K562 (cell line): ENCODE results near the gene MMEL1. TPM values are rescaled to one million over a fixed set of nuclear protein-coding genes. Genes with fewer than 3 reads are reported as not detected.

Source experiments
- ATAC-seq: fragments of 200-7000 bp; cut with Tn5 transposase; 3 replicates; pipeline ENCODE4 v1.9.1; 2020; ENCODE audit warnings: moderate library complexity
- BruUV-seq: library from RNA; stranded (reverse); fragments of 400-500 nt; replicated peaks from 2 replicates; lab custom pipeline; 2021; lab: Mats Ljungman, UMichigan
- CTCF ChIA-PET: fragments of 300-600 bp; formaldehyde crosslinking; extraction: SDS; loops from one replicate; lab custom pipeline; 2021; ENCODE audit warnings: low intra/inter-chr PET ratio; lab: Yijun Ruan, JAX
- POLR2A ChIA-PET: fragments of 300-600, 350-650 bp; sonication (Branson Sonifier 250); formaldehyde crosslinking; extraction: SDS; loops from one replicate; lab custom pipeline; 2021; ENCODE audit warnings: antibody characterized with exemption, inconsistent platforms; lab: Yijun Ruan, JAX
- DNase-seq, 4 experiments: peaks; one replicate each; pipeline versions ENCODE4 v3.0.0 to v3.0.0-alpha.2; 2011 to 2018; ENCODE audit warnings: low spot score in 3 of 4, mixed read lengths in 3 of 4; ENCODE audit errors: extremely low read depth in 1 of 4
- FAIRE-seq: peaks from 2 replicates; lab custom pipeline; 2011; peaks lifted over from hg19 to GRCh38; lab: Jason Lieb, UNC
- H2AFZ ChIP-seq: 2 replicates; pipeline ENCODE4 v1.6.0; 2011; ENCODE audit warnings: low read depth, low read length, control low read depth, inconsistent platforms
- H3K27ac ChIP-seq: fragments of 200-600 bp; 3 replicates; pipeline ENCODE4 v1.8.0; 2011; ENCODE audit warnings: low read depth, mild to moderate bottlenecking, control low read depth, inconsistent platforms, low read length, moderate library complexity, mixed read lengths; ENCODE audit errors: extremely low read depth
- H3K27me3 ChIP-seq, 2 experiments: fragments of 300-600 bp in 1 of 2; 2 replicates in 1 of 2; 3 replicates in 1 of 2; pipeline versions ENCODE4 v1.6.0 to v1.8.0; 2011; ENCODE audit warnings: inconsistent platforms in 2 of 2, low read length in 2 of 2, mild to moderate bottlenecking in 1 of 2, mixed read lengths in 1 of 2, moderate library complexity in 1 of 2; ENCODE audit not compliant: control insufficient read depth in 2 of 2, insufficient read depth in 2 of 2
- H3K36me3 ChIP-seq: fragments of 300-600 bp; 3 replicates; pipeline ENCODE4 v1.8.0; 2011; ENCODE audit warnings: mild to moderate bottlenecking, low read length, inconsistent platforms; ENCODE audit not compliant: control insufficient read depth, insufficient read depth
- H3K4me1 ChIP-seq, 2 experiments: fragments of 200-600 bp in 1 of 2; replicated peaks in 1 of 2; 2 replicates in 1 of 2; 3 replicates in 1 of 2; pipeline versions ENCODE4 v1.5.1 to v1.8.0; 2011; ENCODE audit warnings: inconsistent platforms in 2 of 2, low read length in 2 of 2, mild to moderate bottlenecking in 1 of 2, mixed read lengths in 1 of 2, moderate library complexity in 1 of 2; ENCODE audit not compliant: control insufficient read depth in 2 of 2, insufficient read depth in 2 of 2
- H3K4me2 ChIP-seq: 2 replicates; pipeline ENCODE4 v1.6.1; 2011; ENCODE audit warnings: low read length, control low read depth, inconsistent platforms, mixed read lengths; ENCODE audit not compliant: insufficient read depth
- H3K4me3 ChIP-seq: fragments of 200-600 bp; sonication (generic), shearing (Covaris generic); 2 replicates; pipeline ENCODE4 v1.5.1; 2016; ENCODE audit warnings: control low read depth, inconsistent platforms
- H3K79me2 ChIP-seq: fragments of 200-600 bp; 3 replicates; pipeline ENCODE4 v1.8.0; 2011; ENCODE audit warnings: low read length, inconsistent platforms; ENCODE audit not compliant: control insufficient read depth, insufficient read depth
- H3K9ac ChIP-seq, 2 experiments: 2 replicates each; pipeline versions ENCODE4 v1.6.0 to v1.6.1; 2011; ENCODE audit warnings: low read depth in 2 of 2, low read length in 2 of 2, control low read depth in 1 of 2, inconsistent platforms in 1 of 2, mild to moderate bottlenecking in 1 of 2, mixed read lengths in 1 of 2; ENCODE audit not compliant: insufficient read depth in 1 of 2
- H3K9me1 ChIP-seq: one replicate; pipeline ENCODE4 v1.6.0; 2011; ENCODE audit warnings: inconsistent platforms, mild to moderate bottlenecking, low read length, moderate library complexity; ENCODE audit not compliant: control insufficient read depth, insufficient read depth
- H3K9me3 ChIP-seq: replicated peaks from 2 replicates; pipeline ENCODE4 v1.5.1; 2011; ENCODE audit warnings: low read depth, low read length, inconsistent platforms; ENCODE audit not compliant: control insufficient read depth, insufficient read depth
- H4K20me1 ChIP-seq: replicated peaks from 2 replicates; pipeline ENCODE4 v1.6.1; 2011; ENCODE audit warnings: low read length, inconsistent platforms, mixed read lengths; ENCODE audit not compliant: control insufficient read depth, insufficient read depth
- ARID1B ChIP-seq: fragments of 450-650 bp; IDR thresholded peaks from 2 replicates; pipeline ENCODE4 v1.6.1; 2016; ENCODE audit warnings: antibody characterized with exemption, mild to moderate bottlenecking, inconsistent platforms
- HNRNPK ChIP-seq: fragments of 200-400 bp; formaldehyde crosslinking; IDR thresholded peaks from one replicate; pipeline ENCODE4 v1.6.1; 2018; ENCODE audit warnings: mild to moderate bottlenecking, low read depth, low read length; ENCODE audit not compliant: poor library complexity, severe bottlenecking
- NR2C1 ChIP-seq, 2 experiments: fragments of 450-650 bp; IDR thresholded peaks; 2 replicates each; pipeline ENCODE4 v1.6.1; 2017; ENCODE audit warnings: mild to moderate bottlenecking in 2 of 2, antibody characterized with exemption in 1 of 2, inconsistent platforms in 1 of 2, missing compliant biosample characterization in 1 of 2, missing genetic modification characterization in 1 of 2
- SRSF3 ChIP-seq: fragments of 200-400 bp; formaldehyde crosslinking; IDR thresholded peaks from 2 replicates; pipeline ENCODE4 v1.6.1; 2016; ENCODE audit warnings: mild to moderate bottlenecking, low read length, moderate library complexity; ENCODE audit not compliant: insufficient read depth
- ZNF507 ChIP-seq: conservative IDR thresholded peaks from 2 replicates; pipeline ENCODE4 v1.6.1; 2017; ENCODE audit warnings: missing genetic modification characterization, missing compliant biosample characterization
- ZNF584 ChIP-seq: fragments of 200-800 bp; sonication (Bioruptor generic); IDR thresholded peaks from 2 replicates; pipeline ENCODE4 v1.6.1; 2016; ENCODE audit warnings: low read depth, mild to moderate bottlenecking, missing genetic modification characterization, missing compliant biosample characterization
- WGBS: fragments of 100-300 bp; shearing (Covaris generic); methylation state at CpG from one replicate; pipeline ENCODE4 v1.1.6; 2016; ENCODE audit warnings: low coverage, mixed read lengths; ENCODE audit not compliant: insufficient coverage; ENCODE audit errors: missing lambda C conversion rate; 5-methylcytosine and 5-hydroxymethylcytosine counted together
- in situ Hi-C: fragments of 300-500 bp; cut with MboI; formaldehyde crosslinking; loops from 4 replicates; pipeline ENCODE4 v1.15.0; 2018; ENCODE audit warnings: inconsistent platforms, mixed read lengths
- intact Hi-C: fragments of 100-400 bp; cut with micrococcal nuclease; formaldehyde crosslinking; loops from 2 replicates; pipeline ENCODE4 v1.14.2; 2022
- polyA plus RNA-seq, 8 experiments: library from polyadenylated mRNA; depleted of rRNA in 4 of 8; stranded (reverse) in 5 of 8; unstranded in 3 of 8; fragments of >200 nt; fragmentation: Nextera tagmentation in 2 of 8; fragmentation: Illumina TruSeq in 1 of 8; extraction: Ambion mirVana in 2 of 8; extraction: Trizol in 1 of 8; gene quantifications; 2 replicates each; pipeline versions ENCODE4 v1.2.1 to v1.2.3, GENCODE V29; 2011 to 2014; ENCODE audit warnings: inconsistent platforms in 1 of 8, missing spikeins in 1 of 8
- total RNA-seq, 7 experiments: library from RNA; depleted of rRNA in 6 of 7; stranded (reverse); fragments of >200 nt in 6 of 7; fragmentation: Illumina TruSeq in 2 of 7; extraction: Trizol in 2 of 7; gene quantifications; 2 replicates each; pipeline versions ENCODE4 v1.2.1 to v1.2.3, GENCODE V29; 2011 to 2021; ENCODE audit warnings: low replicate concordance in 1 of 7

MMEL1 gene
- total and polyA plus RNA-seq, 9 of the 15 experiments (the other 6 are each of a cell fraction or from before 2014, with no cell fraction given), result not detected

DNA sequence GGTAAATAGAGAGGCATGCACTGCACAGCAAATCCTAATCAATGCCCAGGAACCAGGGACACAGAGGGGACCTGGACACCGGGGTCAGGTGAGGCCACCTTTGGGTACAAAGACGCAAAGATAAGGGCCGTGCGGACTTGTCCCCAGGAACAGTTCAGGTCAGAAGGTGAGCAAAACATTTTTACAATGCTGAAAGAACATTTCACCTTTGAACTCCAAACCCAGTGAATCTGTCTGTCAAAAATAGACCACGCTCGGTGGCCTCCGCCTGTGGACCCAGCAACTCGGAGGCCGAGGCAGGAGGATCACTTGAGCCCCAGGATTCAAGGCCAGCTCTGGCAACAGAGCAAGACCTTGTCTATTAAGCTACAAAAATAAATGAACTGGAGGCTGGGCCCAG is 61.5 kb downstream of the MMEL1 start:
- intact Hi-C loops (no loop called here), in situ Hi-C loops (no loop called here)
- ATAC-seq (no peak), DNase-seq (no peak), FAIRE-seq (no peak)
- no peaks in the 10 kb centered on the region for H3K79me2 ChIP-seq
- ChIA-PET POLR2A (interaction anchor here (0.7 to 1.2 kb wide), 3 partner anchors 10 to 203 kb away, joined by 3 to 5 read pairs (median 3); no protein-coding TSS in a partner anchor), CTCF (no interaction called here)
- H3K27me3 ChIP-seq, result peaks cover 38 to 61% of the 10 kb centered on the region in 2 experiments
- H3K9ac ChIP-seq, result no peak overlapping the region
- no peaks in the 10 kb centered on the region for H4K20me1 ChIP-seq
- BruUV-seq, result no TSS peak
- H3K27ac ChIP-seq, result no peak overlapping the region
- no peak overlapping the region for H2AFZ ChIP-seq
- H3K4me2 ChIP-seq, result no peak overlapping the region
- 6% methylated on average over 9 of the region's 9 CpGs for WGBS
- no peaks in the 10 kb centered on the region for H3K9me1 ChIP-seq
- peaks cover 10% of the 10 kb centered on the region for H3K9me3 ChIP-seq
- no peak for TF ChIP-seq ZNF584 (CRISPR knock-in tag)
- no peak for TF ChIP-seq ZNF507
- no peak for TF ChIP-seq SRSF3
- TF ChIP-seq ARID1B, result no peak
- no peak; the same call in 1 of the 2 replicates for TF ChIP-seq NR2C1 (IDR thresholded peaks at IDR 0.05)
- TF ChIP-seq NR2C1 (tag; IDR thresholded peaks at IDR 0.05), result peak; percentile 41; the same call in 1 of the 2 replicates
- TF ChIP-seq HNRNPK, result no peak
- H3K4me1 ChIP-seq, result peaks cover 0 to 23% of the 10 kb centered on the region in 2 experiments; a peak in 2 of 5 replicates
- no peak overlapping the region for H3K4me3 ChIP-seq
- H3K36me3 ChIP-seq, result no peaks in the 10 kb centered on the region
